ENCODE results near the gene FOS. TPM values are rescaled to one million over a fixed set of nuclear protein-coding genes. Genes with fewer than 3 reads are reported as not detected.

Gene FOS
- total and polyA plus RNA-seq, 7 donors = 108 to 1,048 (median 374) TPM

GRCh38 chr14:75249958-75250336 lies 28.7 kb upstream of the FOS start:
- Histone ChIP-seq H3K36me3 (no peaks in the 10 kb centered on the region), H3K27ac (no peak overlapping the region), H3K9me3 (no peaks in the 10 kb centered on the region), H3K27me3 (no peaks in the 10 kb centered on the region), H3K4me3 (no peak overlapping the region), H3K4me1 (no peaks in the 10 kb centered on the region)
- 75 to 81% methylated on average over 2 of the region's 2 CpGs for WGBS, 2 donors
- intact Hi-C loops (cut with DNase I) = no loop called here
- no peak for DNase-seq
- TF ChIP-seq POLR2A (IDR thresholded peaks at IDR 0.05) (no peak), EP300 (IDR thresholded peaks at IDR 0.05) (no peak), POLR2AphosphoS5 (IDR thresholded peaks at IDR 0.05) (no peak), CTCF (IDR thresholded peaks at IDR 0.05) (no peak)

- H3K36me3 ChIP-seq = no peaks in the 10 kb centered on the region
- no peaks in the 10 kb centered on the region for H3K4me1 ChIP-seq
- TF ChIP-seq POLR2AphosphoS5 (IDR thresholded peaks at IDR 0.05) = no peak
- TF ChIP-seq POLR2A (IDR thresholded peaks at IDR 0.05) = no peak
- no peak for TF ChIP-seq EP300 (IDR thresholded peaks at IDR 0.05)
- TF ChIP-seq CTCF (IDR thresholded peaks at IDR 0.05) = no peak
- intact Hi-C loops (cut with DNase I) = no loop called here
- H3K9me3 ChIP-seq = no peaks in the 10 kb centered on the region
- H3K27ac ChIP-seq = no peak overlapping the region
- no peak for DNase-seq
- no peaks in the 10 kb centered on the region for H3K27me3 ChIP-seq
- 62 to 83% methylated on average over 4 of the region's 4 CpGs for WGBS, 2 donors
- H3K4me3 ChIP-seq = no peak overlapping the region
Measured at GRCh38 chr14:75250800-75251199, 27.8 kb upstream of the FOS start.

GRCh38 chr14:75252254-75252837 lies 26.3 kb upstream of the FOS start:
- Histone ChIP-seq H3K9me3 (no peaks in the 10 kb centered on the region), H3K36me3 (no peaks in the 10 kb centered on the region), H3K27me3 (no peaks in the 10 kb centered on the region), H3K4me3 (no peak overlapping the region), H3K27ac (no peak overlapping the region), H3K4me1 (peaks cover 0 to 2% (median 0%) of the 10 kb centered on the region in 4 donors)
- TF ChIP-seq POLR2A (IDR thresholded peaks at IDR 0.05) (no peak), POLR2AphosphoS5 (IDR thresholded peaks at IDR 0.05) (no peak), EP300 (IDR thresholded peaks at IDR 0.05) (no peak), CTCF (IDR thresholded peaks at IDR 0.05) (no peak)
- DNase-seq = no peak
- intact Hi-C loops (cut with DNase I) = no loop called here
- 21 to 71% methylated on average over 10 of the region's 10 CpGs for WGBS, 2 donors

GRCh38 chr14:75254381-75254822 lies 24.2 kb upstream of the FOS start:
- Histone ChIP-seq H3K27me3 (no peaks in the 10 kb centered on the region), H3K36me3 (no peaks in the 10 kb centered on the region), H3K9me3 (no peaks in the 10 kb centered on the region), H3K27ac (peak overlapping the region in 1 of 4 donors; percentile 15), H3K4me1 (peaks cover 0 to 17% (median 11%) of the 10 kb centered on the region in 4 donors), H3K4me3 (no peak overlapping the region)
- no peak for DNase-seq
- WGBS, 2 donors = 17 to 64% methylated on average over 6 of the region's 6 CpGs
- TF ChIP-seq CTCF (IDR thresholded peaks at IDR 0.05) (no peak), POLR2AphosphoS5 (IDR thresholded peaks at IDR 0.05) (no peak), POLR2A (IDR thresholded peaks at IDR 0.05) (peak in 1 of 2 donors; percentile 11), EP300 (IDR thresholded peaks at IDR 0.05) (no peak)
- intact Hi-C loops (cut with DNase I) = no loop called here

All from sigmoid colon (tissue), 7 donors.